Stomach smooth muscle (tissue), 2 donors: ENCODE results near the gene CPOX.

Source experiments
- H3K27ac ChIP-seq: one replicate; pipeline ENCODE4 v1.7.0; 2013; ENCODE audit warnings: mild to moderate bottlenecking, low read length, inconsistent platforms
- H3K27me3 ChIP-seq, 2 donors: one replicate each; pipeline ENCODE4 v1.7.0; 2013; ENCODE audit warnings: low read length in 2 of 2; ENCODE audit not compliant: insufficient read depth in 2 of 2, control insufficient read depth in 1 of 2
- H3K36me3 ChIP-seq, 2 donors: one replicate each; pipeline ENCODE4 v1.7.0; 2013; ENCODE audit warnings: low read length in 2 of 2; ENCODE audit not compliant: control insufficient read depth in 2 of 2, insufficient read depth in 2 of 2
- H3K4me1 ChIP-seq: one replicate; pipeline ENCODE4 v1.7.0; 2013; ENCODE audit warnings: low read length; ENCODE audit not compliant: control insufficient read depth, insufficient read depth
- H3K4me3 ChIP-seq, 2 donors: one replicate each; pipeline ENCODE4 v1.7.0; 2013; ENCODE audit warnings: low read length in 2 of 2
- H3K9ac ChIP-seq, 2 donors: one replicate each; pipeline ENCODE4 v1.7.0; 2013; ENCODE audit warnings: low read length in 2 of 2, mild to moderate bottlenecking in 1 of 2
- H3K9me3 ChIP-seq, 2 donors: one replicate each; pipeline ENCODE4 v1.7.0; 2013; ENCODE audit warnings: low read length in 2 of 2; ENCODE audit not compliant: control insufficient read depth in 2 of 2
- donor health status: healthy.
- donor health status: Pancreatic carcinoma.

Gene CPOX

GRCh38 chr3:98534168-98534567 lies 59.2 kb downstream of the CPOX start:
- Histone ChIP-seq H3K4me3 (no peak overlapping the region), H3K9me3 (no peaks in the 10 kb centered on the region), H3K36me3 (no peaks in the 10 kb centered on the region), H3K27me3 (no peaks in the 10 kb centered on the region), H3K27ac (no peak overlapping the region), H3K9ac (no peak overlapping the region), H3K4me1 (no peaks in the 10 kb centered on the region)

- H3K4me1 ChIP-seq = no peaks in the 10 kb centered on the region
- no peaks in the 10 kb centered on the region for H3K9me3 ChIP-seq
- no peak overlapping the region for H3K9ac ChIP-seq
- no peaks in the 10 kb centered on the region for H3K36me3 ChIP-seq
- no peaks in the 10 kb centered on the region for H3K27me3 ChIP-seq
- no peak overlapping the region for H3K4me3 ChIP-seq
- no peak overlapping the region for H3K27ac ChIP-seq
These were observed 60.5 kb downstream of the CPOX start for GRCh38 chr3:98532709-98533571.

GRCh38 chr3:98532275-98532637 lies 61.2 kb downstream of the CPOX start:
- H3K27ac ChIP-seq = no peak overlapping the region
- no peaks in the 10 kb centered on the region for H3K9me3 ChIP-seq
- H3K4me3 ChIP-seq = no peak overlapping the region
- no peaks in the 10 kb centered on the region for H3K4me1 ChIP-seq
- no peaks in the 10 kb centered on the region for H3K36me3 ChIP-seq
- H3K9ac ChIP-seq = no peak overlapping the region
- H3K27me3 ChIP-seq = no peaks in the 10 kb centered on the region

GRCh38 chr3:98531622-98532274 lies 61.7 kb downstream of the CPOX start, which contains the start of gene GPR15:
Gene GPR15 (plus strand): TSS chr3:98531978. CDS start chr3:98532034, 56 bp downstream.
- Histone ChIP-seq H3K36me3 (no peaks in the 10 kb centered on the region), H3K9ac (no peak within 1 kb of the TSS), H3K4me1 (no peaks in the 10 kb centered on the region), H3K27ac (no peak within 1 kb of the TSS), H3K9me3 (no peaks in the 10 kb centered on the region), H3K27me3 (no peaks in the 10 kb centered on the region), H3K4me3 (no peak within 1 kb of the TSS)

- Histone ChIP-seq H3K4me1 (no peaks in the 10 kb centered on the region), H3K27me3 (no peaks in the 10 kb centered on the region), H3K27ac (no peak overlapping the region), H3K36me3 (no peaks in the 10 kb centered on the region), H3K9me3 (no peaks in the 10 kb centered on the region), H3K9ac (no peak overlapping the region), H3K4me3 (no peak overlapping the region)
These were observed 62.7 kb downstream of the CPOX start for GRCh38 chr3:98530676-98531075.

- Histone ChIP-seq H3K36me3 (no peaks in the 10 kb centered on the region), H3K9ac (no peak overlapping the region), H3K27ac (no peak overlapping the region), H3K4me3 (no peak overlapping the region), H3K4me1 (no peaks in the 10 kb centered on the region), H3K27me3 (no peaks in the 10 kb centered on the region), H3K9me3 (no peaks in the 10 kb centered on the region)
These were observed 63.5 kb downstream of the CPOX start for GRCh38 chr3:98529856-98530459.
